Astrocyte (in vitro differentiated cells and primary cell): ENCODE measurements around the gene IRAG1. TPM values are rescaled to one million over a fixed set of nuclear protein-coding genes. Genes with fewer than 3 reads are reported as not detected.

ENCODE experiments used
- DNase-seq: peaks from one replicate; pipeline ENCODE4 v3.0.0-alpha.2; 2010; ENCODE audit warnings: low read depth
- FAIRE-seq: peaks from 2 replicates; lab custom pipeline; 2011; peaks lifted over from hg19 to GRCh38; lab: Jason Lieb, UNC
- H2AFZ ChIP-seq: 2 replicates; pipeline ENCODE4 v1.6.0; 2012; ENCODE audit warnings: low read depth, low read length, inconsistent platforms
- H3K27ac ChIP-seq: 2 replicates; pipeline ENCODE4 v1.5.1; 2011; ENCODE audit warnings: low read depth, low read length, inconsistent platforms
- H3K27me3 ChIP-seq: 2 replicates; pipeline ENCODE4 v1.6.0; 2011; ENCODE audit warnings: low read length, inconsistent platforms; ENCODE audit not compliant: insufficient read depth
- H3K36me3 ChIP-seq: 2 replicates; pipeline ENCODE4 v1.5.1; 2011; ENCODE audit warnings: low read length, inconsistent platforms; ENCODE audit not compliant: insufficient read depth
- H3K4me1 ChIP-seq: 2 replicates; pipeline ENCODE4 v1.5.1; 2011; ENCODE audit warnings: low read length, inconsistent platforms; ENCODE audit not compliant: insufficient read depth
- H3K4me2 ChIP-seq: 2 replicates; pipeline ENCODE4 v1.6.0; 2012; ENCODE audit warnings: low read length, inconsistent platforms
- H3K4me3 ChIP-seq: 2 replicates; pipeline ENCODE4 v1.5.1; 2011; ENCODE audit warnings: low read depth, mild to moderate bottlenecking, low read length, inconsistent platforms; ENCODE audit not compliant: insufficient read depth
- H3K79me2 ChIP-seq: 2 replicates; pipeline ENCODE4 v1.6.0; 2012; ENCODE audit warnings: mild to moderate bottlenecking, low read length, inconsistent platforms; ENCODE audit not compliant: insufficient read depth
- H3K9ac ChIP-seq: 2 replicates; pipeline ENCODE4 v1.6.0; 2012; ENCODE audit warnings: mild to moderate bottlenecking, low read length, inconsistent platforms
- H3K9me3 ChIP-seq: 2 replicates; pipeline ENCODE4 v1.5.1; 2012; ENCODE audit warnings: low read depth, mild to moderate bottlenecking, low read length, inconsistent platforms; ENCODE audit not compliant: insufficient read depth
- H4K20me1 ChIP-seq: 2 replicates; pipeline ENCODE4 v1.6.0; 2012; ENCODE audit warnings: low read length, inconsistent platforms; ENCODE audit not compliant: insufficient read depth
- H3K27ac Mint-ChIP-seq: one replicate; pipeline ENCODE4 v1.8.0; 2021; ENCODE audit warnings: mild to moderate bottlenecking, mixed read lengths; ENCODE audit not compliant: unreplicated experiment
- H3K27me3 Mint-ChIP-seq: one replicate; pipeline ENCODE4 v1.8.0; 2021; ENCODE audit warnings: low read depth, mixed read lengths; ENCODE audit not compliant: unreplicated experiment
- H3K36me3 Mint-ChIP-seq: one replicate; pipeline ENCODE4 v1.8.0; 2021; ENCODE audit warnings: low read depth, mixed read lengths; ENCODE audit not compliant: unreplicated experiment
- H3K4me1 Mint-ChIP-seq: one replicate; pipeline ENCODE4 v1.8.0; 2021; ENCODE audit warnings: low read depth, mixed read lengths; ENCODE audit not compliant: unreplicated experiment
- H3K4me3 Mint-ChIP-seq: one replicate; pipeline ENCODE4 v1.8.0; 2021; ENCODE audit warnings: mild to moderate bottlenecking, moderate library complexity, mixed read lengths; ENCODE audit not compliant: unreplicated experiment
- H3K9me3 Mint-ChIP-seq: one replicate; pipeline ENCODE4 v1.8.0; 2021; ENCODE audit warnings: mild to moderate bottlenecking, mixed read lengths; ENCODE audit not compliant: unreplicated experiment
- CTCF ChIP-seq: IDR thresholded peaks from 2 replicates; pipeline ENCODE4 v1.5.1; 2011; ENCODE audit warnings: low read depth, mild to moderate bottlenecking, inconsistent platforms, low read length, moderate library complexity; ENCODE audit not compliant: insufficient read depth
- EZH2 ChIP-seq: IDR thresholded peaks from 2 replicates; pipeline ENCODE4 v1.6.1; 2012; ENCODE audit warnings: mild to moderate bottlenecking, low read length, inconsistent platforms; ENCODE audit not compliant: insufficient read depth
- total RNA-seq: library from RNA; stranded (reverse); gene quantifications from 2 replicates; pipeline ENCODE4 v1.2.1, GENCODE V29; 2021

The IRAG1 gene
- total RNA-seq, 1 donor from 2014 or later: 3.7 TPM

GRCh38 chr11:10669258-10670033 is 24.1 kb downstream of the IRAG1 start:
- no peaks in the 10 kb centered on the region for H3K36me3 ChIP-seq
- peak; percentile 44 for DNase-seq
- no peaks in the 10 kb centered on the region for H4K20me1 ChIP-seq
- H3K9me3 Mint-ChIP-seq: no peaks in the 10 kb centered on the region
- no peaks in the 10 kb centered on the region for H3K27me3 ChIP-seq
- H3K27ac Mint-ChIP-seq: peak overlapping the region; percentile 81
- no peak overlapping the region for H3K4me3 Mint-ChIP-seq
- H3K79me2 ChIP-seq: no peaks in the 10 kb centered on the region
- peaks cover 44% of the 10 kb centered on the region for H3K4me1 Mint-ChIP-seq
- H3K27ac ChIP-seq: no peak overlapping the region
- no peak overlapping the region for H3K4me3 ChIP-seq
- peaks cover 2% of the 10 kb centered on the region for H3K27me3 Mint-ChIP-seq
- peaks cover 17% of the 10 kb centered on the region for H3K4me1 ChIP-seq
- no peak overlapping the region for H3K9ac ChIP-seq
- FAIRE-seq: peak; percentile 55
- no peak overlapping the region for H2AFZ ChIP-seq
- H3K9me3 ChIP-seq: no peaks in the 10 kb centered on the region
- TF ChIP-seq CTCF (no peak), EZH2 (no peak)
- H3K4me2 ChIP-seq: no peak overlapping the region
- H3K36me3 Mint-ChIP-seq: no peaks in the 10 kb centered on the region

GRCh38 chr11:10667521-10667885 is 26.1 kb downstream of the IRAG1 start:
- Histone ChIP-seq H3K9ac (no peak overlapping the region), H3K36me3 (no peaks in the 10 kb centered on the region), H3K79me2 (no peaks in the 10 kb centered on the region), H3K4me2 (no peak overlapping the region), H3K27ac (peak overlapping the region; percentile 74), H3K4me1 (peaks cover 16% of the 10 kb centered on the region), H3K9me3 (no peaks in the 10 kb centered on the region), H2AFZ (no peak overlapping the region), H4K20me1 (no peaks in the 10 kb centered on the region), H3K4me3 (no peak overlapping the region), H3K27me3 (no peaks in the 10 kb centered on the region)
- FAIRE-seq: peak; percentile 87
- no peak for DNase-seq
- TF ChIP-seq CTCF (no peak), EZH2 (no peak)
- H3K4me1 Mint-ChIP-seq: peaks cover 41% of the 10 kb centered on the region
- no peaks in the 10 kb centered on the region for H3K9me3 Mint-ChIP-seq
- H3K27me3 Mint-ChIP-seq: peaks cover 3% of the 10 kb centered on the region
- H3K36me3 Mint-ChIP-seq: peaks cover 2% of the 10 kb centered on the region
- peak overlapping the region; percentile 95 for H3K27ac Mint-ChIP-seq
- H3K4me3 Mint-ChIP-seq: no peak overlapping the region
